ENCODE results near the gene ATF7IP2. TPM values are rescaled to one million over a fixed set of nuclear protein-coding genes. Genes with fewer than 3 reads are reported as not detected.
A peak's percentile ranks its signal among the peaks of the same experiment; 100 is the strongest.
"Not testable (repeated sequence)": the region's sequence is repeated elsewhere in the genome, so short reads cannot be mapped to it uniquely, and the experiment has no call there.

The ATF7IP2 gene
- total and polyA plus RNA-seq, 7 experiments from 2014 or later = 56.5 to 304 (median 75.1) TPM

DNA sequence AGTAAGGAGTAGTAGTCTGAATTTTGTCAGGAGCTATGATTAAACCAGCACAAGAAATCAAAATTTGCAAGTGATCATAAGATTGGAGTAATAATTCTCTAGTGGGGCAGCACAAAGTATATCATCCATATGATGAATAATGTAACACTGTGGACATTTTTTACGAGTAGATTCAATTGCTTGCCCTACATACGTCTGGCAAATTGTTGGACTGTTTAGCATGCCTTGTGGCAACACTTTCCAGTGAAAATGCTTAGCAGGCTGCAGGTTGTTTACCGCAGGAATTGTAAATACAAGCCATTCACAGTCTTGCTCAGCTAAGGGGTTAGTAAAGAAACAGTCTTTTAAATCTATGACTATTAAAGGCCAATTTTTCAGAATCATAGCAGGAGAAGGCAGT is 35.7 kb downstream of the ATF7IP2 start:
- Histone ChIP-seq H3K36me3 (ENCODE audit: control insufficient read depth in 2 of 3, insufficient read depth in 3 of 3, low read length in 3 of 3) (peaks cover 0 to 28% (median 0%) of the 10 kb centered on the region in 3 experiments), H3K27me3 (ENCODE audit: control insufficient read depth in 2 of 2, insufficient read depth in 2 of 2, low read length in 2 of 2) (no peaks in the 10 kb centered on the region), H3K4me3 (ENCODE audit: low read length) (no peak overlapping the region), H3K4me1 (ENCODE audit: control insufficient read depth in 2 of 2, insufficient read depth in 2 of 2, low read length in 2 of 2) (no peaks in the 10 kb centered on the region), H3K27ac (ENCODE audit: low read depth, low read length) (no peak overlapping the region), H3K9me3 (ENCODE audit: control insufficient read depth in 2 of 3, low read length in 3 of 3) (peaks cover 0 to 35% (median 12%) of the 10 kb centered on the region in 3 experiments)
- CTCF ChIA-PET = no interaction called here
- H3K27ac Mint-ChIP-seq = no peak overlapping the region
- ATAC-seq = no peak
- POLR2A ChIA-PET = no interaction called here
- intact Hi-C loops (cut with micrococcal nuclease) = no loop called here
- H3K4me3 Mint-ChIP-seq = no peak overlapping the region
- H3K9me3 Mint-ChIP-seq = peaks cover 11 to 52% (median 27%) of the 10 kb centered on the region in 11 donors
- H3K27me3 Mint-ChIP-seq = no peaks in the 10 kb centered on the region
- peaks cover 0 to 9% (median 0%) of the 10 kb centered on the region in 7 donors for H3K4me1 Mint-ChIP-seq
- H3K36me3 Mint-ChIP-seq = peaks cover 25 to 79% (median 71%) of the 10 kb centered on the region in 5 donors
- no peak for DNase-seq

- POLR2A ChIA-PET = interaction anchor here (0.6 kb wide), 1 partner anchor 13 kb away, joined by 3 read pairs; no protein-coding TSS in a partner anchor
- intact Hi-C loops (cut with micrococcal nuclease) = no loop called here
These were observed 42.7 kb downstream of the ATF7IP2 start for GRCh38 chr16:10428433-10429168.

GRCh38 chr16:10429299-10429969 is 43.6 kb downstream of the ATF7IP2 start:
- H3K36me3 ChIP-seq (ENCODE audit: control insufficient read depth in 2 of 3, insufficient read depth in 3 of 3, low read length in 3 of 3) = peaks cover 0 to 32% (median 16%) of the 10 kb centered on the region in 3 experiments
- H3K27me3 ChIP-seq (ENCODE audit: control insufficient read depth in 2 of 2, insufficient read depth in 2 of 2, low read length in 2 of 2); H3K27ac ChIP-seq (ENCODE audit: low read depth, low read length); CTCF ChIA-PET; H3K4me3 Mint-ChIP-seq; H3K9me3 ChIP-seq (ENCODE audit: control insufficient read depth in 2 of 3, low read length in 3 of 3); H3K4me1 Mint-ChIP-seq; H3K27me3 Mint-ChIP-seq; H3K9me3 Mint-ChIP-seq; H3K27ac Mint-ChIP-seq; H3K4me1 ChIP-seq (ENCODE audit: control insufficient read depth in 2 of 2, insufficient read depth in 2 of 2, low read length in 2 of 2); H3K4me3 ChIP-seq (ENCODE audit: low read length); DNase-seq; ATAC-seq; intact Hi-C loops (cut with micrococcal nuclease); POLR2A ChIA-PET: not testable (repeated sequence)
- peaks cover 17 to 58% (median 35%) of the 10 kb centered on the region in 5 donors for H3K36me3 Mint-ChIP-seq

More at GRCh38 chr16:10428433-10429168, 42.7 kb downstream of the ATF7IP2 start:
- H3K4me3 Mint-ChIP-seq = no peak overlapping the region
- no peaks in the 10 kb centered on the region for H3K27me3 ChIP-seq (ENCODE audit: control insufficient read depth in 2 of 2, insufficient read depth in 2 of 2, low read length in 2 of 2)
- H3K9me3 ChIP-seq (ENCODE audit: control insufficient read depth in 2 of 3, low read length in 3 of 3) = no peaks in the 10 kb centered on the region
- DNase-seq (no peak), ATAC-seq (no peak)
- no peaks in the 10 kb centered on the region for H3K4me1 ChIP-seq (ENCODE audit: control insufficient read depth in 2 of 2, insufficient read depth in 2 of 2, low read length in 2 of 2)
- H3K4me3 ChIP-seq (ENCODE audit: low read length) = no peak overlapping the region
- CTCF ChIA-PET = no interaction called here
- H3K36me3 Mint-ChIP-seq = peaks cover 14 to 54% (median 29%) of the 10 kb centered on the region in 5 donors
- peaks cover 0 to 5% (median 2%) of the 10 kb centered on the region in 11 donors for H3K9me3 Mint-ChIP-seq
- H3K36me3 ChIP-seq (ENCODE audit: control insufficient read depth in 2 of 3, insufficient read depth in 3 of 3, low read length in 3 of 3) = peaks cover 0 to 23% (median 12%) of the 10 kb centered on the region in 3 experiments
- peak overlapping the region in 2 of 9 donors; percentile 39 to 47 for H3K27ac Mint-ChIP-seq
- H3K4me1 Mint-ChIP-seq = peaks cover 0 to 7% (median 0%) of the 10 kb centered on the region in 7 donors
- H3K27ac ChIP-seq (ENCODE audit: low read depth, low read length) = no peak overlapping the region
- H3K27me3 Mint-ChIP-seq = no peaks in the 10 kb centered on the region

DNA sequence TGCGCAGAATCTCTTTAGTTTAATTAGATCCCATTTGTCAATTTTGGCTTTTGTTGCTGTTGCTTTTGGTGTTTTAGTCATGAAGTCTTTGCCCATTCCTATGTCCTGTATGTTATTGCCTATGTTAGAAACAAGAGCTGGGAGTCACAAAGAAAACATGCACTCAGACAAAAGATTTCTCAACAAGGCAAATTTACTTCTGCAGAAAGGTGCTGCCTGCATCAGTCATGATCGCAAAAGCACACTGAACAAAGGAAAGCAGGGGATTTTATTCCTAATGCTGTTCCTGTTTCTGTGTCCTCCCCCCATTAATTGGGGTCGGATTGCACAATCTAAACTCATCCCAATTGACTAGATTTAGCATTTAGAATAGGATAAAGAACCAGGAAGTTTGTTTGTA is 55.9 kb downstream of the ATF7IP2 start:
- peaks cover 39 to 85% (median 78%) of the 10 kb centered on the region in 5 donors for H3K36me3 Mint-ChIP-seq
- H3K36me3 ChIP-seq (ENCODE audit: control insufficient read depth in 2 of 3, insufficient read depth in 3 of 3, low read length in 3 of 3) = peaks cover 10 to 81% (median 21%) of the 10 kb centered on the region in 3 experiments

DNA sequence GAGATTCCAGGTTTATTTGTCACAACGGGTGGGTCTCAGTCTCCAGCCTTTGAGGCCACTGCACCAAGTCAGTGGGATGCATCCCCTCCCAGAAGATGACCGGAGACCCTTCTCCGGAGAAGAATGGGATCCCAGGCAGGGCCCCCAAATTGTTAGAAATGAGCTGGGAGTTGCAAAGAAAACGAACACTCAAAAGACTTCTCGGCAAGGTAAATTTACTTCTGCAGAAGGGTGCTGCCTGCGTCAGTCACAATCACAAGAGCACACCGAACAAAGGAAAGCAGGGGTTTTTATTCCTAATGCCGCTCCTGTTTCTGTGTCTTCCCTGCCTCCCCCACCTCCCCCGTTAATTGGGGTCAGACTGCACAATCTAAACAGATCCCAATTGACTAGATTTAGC is 61.4 kb downstream of the ATF7IP2 start:
- H3K36me3 ChIP-seq (ENCODE audit: control insufficient read depth in 2 of 3, insufficient read depth in 3 of 3, low read length in 3 of 3) = peaks cover 16 to 71% (median 18%) of the 10 kb centered on the region in 3 experiments
- H3K27me3 ChIP-seq (ENCODE audit: control insufficient read depth in 2 of 2, insufficient read depth in 2 of 2, low read length in 2 of 2) = no peaks in the 10 kb centered on the region
- H3K4me1 ChIP-seq (ENCODE audit: control insufficient read depth in 2 of 2, insufficient read depth in 2 of 2, low read length in 2 of 2) = no peaks in the 10 kb centered on the region
- no peak overlapping the region for H3K4me3 ChIP-seq (ENCODE audit: low read length)
- no peak overlapping the region for H3K27ac Mint-ChIP-seq
- H3K36me3 Mint-ChIP-seq = peaks cover 74 to 100% (median 97%) of the 10 kb centered on the region in 5 donors
- H3K4me3 Mint-ChIP-seq = no peak overlapping the region
- H3K9me3 Mint-ChIP-seq = peaks cover 6 to 92% (median 57%) of the 10 kb centered on the region in 11 donors
- no peak overlapping the region for H3K27ac ChIP-seq (ENCODE audit: low read depth, low read length)
- ChIA-PET POLR2A (no interaction called here), CTCF (no interaction called here)
- ATAC-seq = no peak
- no peak for DNase-seq
- H3K9me3 ChIP-seq (ENCODE audit: control insufficient read depth in 2 of 3, low read length in 3 of 3) = peaks cover 5 to 45% (median 14%) of the 10 kb centered on the region in 3 experiments
- H3K4me1 Mint-ChIP-seq = peaks cover 0 to 15% (median 10%) of the 10 kb centered on the region in 7 donors
- intact Hi-C loops (cut with micrococcal nuclease) = loop anchor here in 1 of 2 donors (10.0 kb wide), 1 partner anchor 48 kb away; no protein-coding TSS in a partner anchor
- H3K27me3 Mint-ChIP-seq = no peaks in the 10 kb centered on the region

More for the DNA sequence above, 55.9 kb downstream of the ATF7IP2 start:
- ChIA-PET POLR2A (interaction anchor here (0.8 kb wide), 1 partner anchor 14 kb away, joined by 3 read pairs; no protein-coding TSS in a partner anchor), CTCF (no interaction called here)
- Mint-ChIP-seq H3K27me3 (no peaks in the 10 kb centered on the region), H3K27ac (no peak overlapping the region), H3K4me3 (no peak overlapping the region), H3K9me3 (peaks cover 3 to 72% (median 45%) of the 10 kb centered on the region in 11 donors), H3K4me1 (peaks cover 0 to 1% (median 0%) of the 10 kb centered on the region in 7 donors)
- no peak overlapping the region for H3K27ac ChIP-seq (ENCODE audit: low read depth, low read length)
- H3K4me3 ChIP-seq (ENCODE audit: low read length) = no peak overlapping the region
- ATAC-seq = no peak
- intact Hi-C loops (cut with micrococcal nuclease) = loop anchor here in 1 of 2 donors (10.0 kb wide), 1 partner anchor 53 kb away; no protein-coding TSS in a partner anchor
- no peak for DNase-seq
- peaks cover 7 to 50% (median 10%) of the 10 kb centered on the region in 3 experiments for H3K9me3 ChIP-seq (ENCODE audit: control insufficient read depth in 2 of 3, low read length in 3 of 3)
- H3K4me1 ChIP-seq (ENCODE audit: control insufficient read depth in 2 of 2, insufficient read depth in 2 of 2, low read length in 2 of 2) = no peaks in the 10 kb centered on the region
- no peaks in the 10 kb centered on the region for H3K27me3 ChIP-seq (ENCODE audit: control insufficient read depth in 2 of 2, insufficient read depth in 2 of 2, low read length in 2 of 2)

- CTCF ChIA-PET; H3K9me3 ChIP-seq (ENCODE audit: control insufficient read depth in 2 of 3, low read length in 3 of 3); POLR2A ChIA-PET; H3K27ac ChIP-seq (ENCODE audit: low read depth, low read length); DNase-seq; H3K27me3 Mint-ChIP-seq; H3K4me3 Mint-ChIP-seq; H3K27me3 ChIP-seq (ENCODE audit: control insufficient read depth in 2 of 2, insufficient read depth in 2 of 2, low read length in 2 of 2); H3K4me3 ChIP-seq (ENCODE audit: low read length); ATAC-seq: not testable (repeated sequence)
- Mint-ChIP-seq H3K9me3 (peaks cover 3 to 40% (median 26%) of the 10 kb centered on the region in 11 donors), H3K36me3 (peaks cover 42 to 88% (median 68%) of the 10 kb centered on the region in 5 donors), H3K27ac (peak overlapping the region in 3 of 9 donors; percentile 12 to 66 (median 43)), H3K4me1 (peaks cover 13 to 35% (median 27%) of the 10 kb centered on the region in 7 donors)
- Histone ChIP-seq H3K36me3 (ENCODE audit: control insufficient read depth in 2 of 3, insufficient read depth in 3 of 3, low read length in 3 of 3) (peaks cover 0 to 33% (median 3%) of the 10 kb centered on the region in 3 experiments), H3K4me1 (ENCODE audit: control insufficient read depth in 2 of 2, insufficient read depth in 2 of 2, low read length in 2 of 2) (peaks cover 0 to 13% of the 10 kb centered on the region in 2 donors)
- intact Hi-C loops (cut with micrococcal nuclease) = loop anchor here in 1 of 2 donors (10.0 kb wide), 1 partner anchor 68 kb away; the partner anchor contains the start of gene ATF7IP2
These were observed 66.6 kb downstream of the ATF7IP2 start for GRCh38 chr16:10452208-10453158.

All from naive thymus-derived CD4-positive, alpha-beta T cell (primary cell).